ENCODE data around the gene B3GAT1. TPM values are rescaled to one million over a fixed set of nuclear protein-coding genes. Genes with fewer than 3 reads are reported as not detected.

Gene B3GAT1
- total RNA-seq, 1 donor from 2014 or later, result 0.74 TPM

DNA sequence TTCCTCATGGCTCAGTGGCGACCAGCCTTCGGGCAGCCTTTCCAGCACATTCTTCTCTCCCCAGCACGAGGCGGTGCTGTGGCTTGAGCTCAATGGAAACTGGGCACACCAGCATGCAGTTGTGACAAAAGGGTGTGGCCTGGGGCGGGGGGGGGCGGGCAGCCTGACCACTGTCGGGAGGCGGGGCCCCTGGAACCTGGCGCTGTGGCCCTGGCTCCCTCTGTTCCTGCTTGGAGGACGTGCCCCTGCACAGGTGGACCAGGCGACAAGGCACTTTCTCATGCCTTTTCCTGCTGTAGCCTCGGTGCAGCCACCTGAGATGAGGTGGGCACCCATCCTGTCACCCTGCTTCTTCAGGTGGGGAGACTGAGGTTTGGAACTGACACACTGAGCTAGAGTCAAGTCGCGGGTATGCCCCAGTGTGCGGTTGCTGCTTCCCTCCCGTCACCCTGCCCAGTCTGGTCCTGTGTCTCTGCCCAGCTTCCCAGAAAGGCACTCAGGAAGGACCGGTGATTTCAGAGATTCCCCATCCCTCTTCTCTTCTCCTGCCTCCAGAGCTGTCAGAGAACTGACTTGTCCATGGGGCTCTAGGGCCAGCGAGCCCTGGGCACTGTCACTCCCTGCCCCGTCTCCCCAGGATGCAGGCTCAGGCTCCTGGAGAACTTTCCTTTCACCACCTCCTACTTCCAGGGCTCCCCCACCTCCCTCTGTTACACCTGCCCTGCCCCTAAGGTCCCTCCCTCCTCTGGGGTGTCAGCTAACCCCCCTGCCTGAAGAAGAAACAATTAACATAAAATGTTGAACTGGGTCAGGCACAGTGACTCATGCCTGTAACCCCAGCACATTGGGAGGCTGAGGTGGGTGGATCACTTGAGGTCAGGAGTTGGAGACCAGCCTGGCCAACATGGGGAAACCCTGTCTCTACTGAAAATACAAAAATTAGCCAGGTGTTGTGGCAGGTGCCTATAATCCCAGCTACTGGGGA is 9.9 kb downstream of the B3GAT1 start:
- no peaks in the 10 kb centered on the region for H3K9me3 ChIP-seq
- no peaks in the 10 kb centered on the region for H3K36me3 ChIP-seq
- intact Hi-C loops (cut with DNase I), result no loop called here
- no peak overlapping the region for H3K27ac ChIP-seq
- H3K27me3 ChIP-seq, result no peaks in the 10 kb centered on the region
- TF ChIP-seq POLR2A (IDR thresholded peaks at IDR 0.05), result no peak
- TF ChIP-seq, protein P1, sequence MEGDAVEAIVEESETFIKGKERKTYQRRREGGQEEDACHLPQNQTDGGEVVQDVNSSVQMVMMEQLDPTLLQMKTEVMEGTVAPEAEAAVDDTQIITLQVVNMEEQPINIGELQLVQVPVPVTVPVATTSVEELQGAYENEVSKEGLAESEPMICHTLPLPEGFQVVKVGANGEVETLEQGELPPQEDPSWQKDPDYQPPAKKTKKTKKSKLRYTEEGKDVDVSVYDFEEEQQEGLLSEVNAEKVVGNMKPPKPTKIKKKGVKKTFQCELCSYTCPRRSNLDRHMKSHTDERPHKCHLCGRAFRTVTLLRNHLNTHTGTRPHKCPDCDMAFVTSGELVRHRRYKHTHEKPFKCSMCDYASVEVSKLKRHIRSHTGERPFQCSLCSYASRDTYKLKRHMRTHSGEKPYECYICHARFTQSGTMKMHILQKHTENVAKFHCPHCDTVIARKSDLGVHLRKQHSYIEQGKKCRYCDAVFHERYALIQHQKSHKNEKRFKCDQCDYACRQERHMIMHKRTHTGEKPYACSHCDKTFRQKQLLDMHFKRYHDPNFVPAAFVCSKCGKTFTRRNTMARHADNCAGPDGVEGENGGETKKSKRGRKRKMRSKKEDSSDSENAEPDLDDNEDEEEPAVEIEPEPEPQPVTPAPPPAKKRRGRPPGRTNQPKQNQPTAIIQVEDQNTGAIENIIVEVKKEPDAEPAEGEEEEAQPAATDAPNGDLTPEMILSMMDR (IDR thresholded peaks at IDR 0.05), result no peak
- TF ChIP-seq POLR2AphosphoS5 (IDR thresholded peaks at IDR 0.05; ENCODE audit: insufficient read depth in 1 of 2, low read depth in 1 of 2), result no peak
- no peak overlapping the region for H3K4me3 ChIP-seq
- no peak for DNase-seq (ENCODE audit: extremely low spot score in 2 of 2)
- no peaks in the 10 kb centered on the region for H3K4me1 ChIP-seq

DNA sequence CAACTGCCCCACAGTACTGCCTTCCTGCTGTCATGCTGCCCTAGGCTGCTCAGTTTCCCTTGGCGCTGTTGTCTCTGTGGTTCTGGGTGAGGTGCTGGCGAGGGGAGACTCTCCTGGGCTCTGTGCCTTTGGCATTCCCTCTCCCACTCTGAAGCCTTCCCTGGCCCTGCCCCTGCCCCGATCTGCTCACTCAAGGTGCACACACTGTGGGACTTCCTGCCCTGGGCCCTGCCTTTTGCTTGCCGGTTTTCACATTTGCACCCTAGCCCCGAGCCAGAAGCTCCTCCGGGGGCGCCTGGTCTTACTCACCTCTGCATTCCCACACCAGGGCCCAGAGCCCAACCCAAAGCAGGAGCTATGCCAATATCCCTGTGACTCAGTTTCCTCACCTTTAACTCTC is 12.0 kb downstream of the B3GAT1 start:
- H3K4me1 ChIP-seq, result no peaks in the 10 kb centered on the region
- intact Hi-C loops (cut with DNase I), result no loop called here
- no peak overlapping the region for H3K4me3 ChIP-seq
- no peak overlapping the region for H3K27ac ChIP-seq
- TF ChIP-seq, protein P1 (IDR thresholded peaks at IDR 0.05), result no peak
- TF ChIP-seq POLR2A (IDR thresholded peaks at IDR 0.05) (no peak), POLR2AphosphoS5 (IDR thresholded peaks at IDR 0.05; ENCODE audit: insufficient read depth in 1 of 2, low read depth in 1 of 2) (no peak)
- no peaks in the 10 kb centered on the region for H3K27me3 ChIP-seq
- no peaks in the 10 kb centered on the region for H3K36me3 ChIP-seq
- no peaks in the 10 kb centered on the region for H3K9me3 ChIP-seq
- DNase-seq (ENCODE audit: extremely low spot score in 2 of 2), result no peak

DNA sequence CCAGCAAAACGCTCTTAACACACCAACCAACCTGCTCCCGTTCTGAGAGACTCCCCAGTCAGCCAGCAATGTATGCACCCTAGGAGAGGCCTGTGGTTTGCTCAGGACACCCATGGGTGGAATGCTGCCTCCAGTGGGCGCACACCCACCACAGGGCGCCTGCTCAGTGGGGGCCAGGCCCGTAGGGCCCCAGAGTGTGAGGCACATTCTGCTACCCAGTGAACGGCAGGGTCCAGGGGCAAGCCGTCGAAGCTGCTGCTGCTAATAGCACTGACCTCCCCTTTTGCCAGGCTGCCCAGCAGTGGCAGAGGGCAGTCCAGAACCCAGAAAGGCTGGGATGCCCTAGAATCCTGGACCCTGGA is 12.8 kb downstream of the B3GAT1 start:
- Histone ChIP-seq H3K4me3 (no peak overlapping the region), H3K27me3 (no peaks in the 10 kb centered on the region), H3K27ac (no peak overlapping the region), H3K4me1 (no peaks in the 10 kb centered on the region), H3K36me3 (no peaks in the 10 kb centered on the region), H3K9me3 (no peaks in the 10 kb centered on the region)
- DNase-seq (ENCODE audit: extremely low spot score in 2 of 2), result no peak
- no peak for TF ChIP-seq POLR2AphosphoS5 (IDR thresholded peaks at IDR 0.05; ENCODE audit: insufficient read depth in 1 of 2, low read depth in 1 of 2)
- TF ChIP-seq, protein P1 (IDR thresholded peaks at IDR 0.05), result no peak
- no peak for TF ChIP-seq POLR2A (IDR thresholded peaks at IDR 0.05)
- intact Hi-C loops (cut with DNase I), result no loop called here

DNA sequence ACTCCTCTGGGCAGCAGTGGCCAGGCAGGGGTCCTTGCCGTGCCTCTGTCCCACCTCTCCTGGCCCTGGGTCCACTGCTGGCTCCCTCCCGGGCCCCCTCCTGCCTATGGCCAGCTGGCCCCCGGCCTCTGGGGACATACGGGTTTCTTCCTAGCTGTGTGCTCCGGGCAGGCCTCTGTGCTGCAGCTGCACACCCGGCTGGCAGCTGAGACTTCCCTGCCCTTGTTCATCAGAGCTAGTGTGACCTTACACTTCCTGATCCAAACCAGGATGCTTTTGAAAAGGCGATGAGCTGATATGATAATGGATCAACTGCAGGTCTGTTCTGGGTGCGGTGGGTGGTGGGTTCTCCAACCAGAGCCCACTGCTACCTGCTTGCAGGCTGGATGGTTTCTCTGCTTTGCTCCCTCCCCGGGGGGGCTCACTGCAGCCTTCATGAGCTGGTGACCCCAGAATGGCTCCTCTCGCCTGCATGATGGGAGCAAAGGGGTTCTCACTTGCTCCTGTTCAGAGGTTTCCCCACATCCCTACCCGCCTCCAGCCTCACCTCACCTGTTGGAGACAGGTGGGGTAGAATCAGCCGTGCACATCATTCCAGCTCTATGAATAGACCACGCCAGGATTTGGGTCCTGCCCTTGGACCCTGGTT is 13.3 kb downstream of the B3GAT1 start:
- H3K27ac ChIP-seq, result no peak overlapping the region
- TF ChIP-seq POLR2A (IDR thresholded peaks at IDR 0.05) (no peak), POLR2AphosphoS5 (IDR thresholded peaks at IDR 0.05; ENCODE audit: insufficient read depth in 1 of 2, low read depth in 1 of 2) (no peak)
- TF ChIP-seq, protein P1 (IDR thresholded peaks at IDR 0.05), result no peak
- no peaks in the 10 kb centered on the region for H3K4me1 ChIP-seq
- H3K36me3 ChIP-seq, result no peaks in the 10 kb centered on the region
- H3K9me3 ChIP-seq, result no peaks in the 10 kb centered on the region
- no peaks in the 10 kb centered on the region for H3K27me3 ChIP-seq
- no peak for DNase-seq (ENCODE audit: extremely low spot score in 2 of 2)
- no peak overlapping the region for H3K4me3 ChIP-seq
- intact Hi-C loops (cut with DNase I), result no loop called here

DNA sequence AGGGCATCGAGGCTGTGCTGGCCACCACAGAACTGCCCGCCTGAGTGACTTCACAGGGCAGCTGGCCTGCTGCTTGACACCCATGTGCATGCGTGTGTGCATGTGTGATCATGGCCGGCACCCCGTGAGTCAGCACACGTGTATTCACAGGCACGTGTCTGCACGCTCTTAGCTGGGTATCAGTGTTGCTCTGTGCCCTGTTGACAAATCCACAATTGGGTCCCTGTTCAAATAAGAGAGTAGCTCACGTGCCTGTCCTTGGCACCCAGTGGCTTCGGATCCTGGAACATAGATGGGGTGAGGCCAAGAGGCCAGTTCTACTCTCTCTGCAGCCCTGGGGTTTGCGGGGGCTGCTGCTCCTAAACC is 14.0 kb downstream of the B3GAT1 start:
- TF ChIP-seq POLR2AphosphoS5 (IDR thresholded peaks at IDR 0.05; ENCODE audit: insufficient read depth in 1 of 2, low read depth in 1 of 2), result no peak
- TF ChIP-seq, protein P1 (IDR thresholded peaks at IDR 0.05), result no peak
- no peak for TF ChIP-seq POLR2A (IDR thresholded peaks at IDR 0.05)
- Histone ChIP-seq H3K36me3 (no peaks in the 10 kb centered on the region), H3K4me1 (no peaks in the 10 kb centered on the region), H3K4me3 (no peak overlapping the region), H3K9me3 (no peaks in the 10 kb centered on the region), H3K27ac (no peak overlapping the region), H3K27me3 (no peaks in the 10 kb centered on the region)
- intact Hi-C loops (cut with DNase I), result no loop called here
- DNase-seq (ENCODE audit: extremely low spot score in 2 of 2), result no peak
